ENCODE measurements around the gene DOCK11.

DOCK11 gene

DNA sequence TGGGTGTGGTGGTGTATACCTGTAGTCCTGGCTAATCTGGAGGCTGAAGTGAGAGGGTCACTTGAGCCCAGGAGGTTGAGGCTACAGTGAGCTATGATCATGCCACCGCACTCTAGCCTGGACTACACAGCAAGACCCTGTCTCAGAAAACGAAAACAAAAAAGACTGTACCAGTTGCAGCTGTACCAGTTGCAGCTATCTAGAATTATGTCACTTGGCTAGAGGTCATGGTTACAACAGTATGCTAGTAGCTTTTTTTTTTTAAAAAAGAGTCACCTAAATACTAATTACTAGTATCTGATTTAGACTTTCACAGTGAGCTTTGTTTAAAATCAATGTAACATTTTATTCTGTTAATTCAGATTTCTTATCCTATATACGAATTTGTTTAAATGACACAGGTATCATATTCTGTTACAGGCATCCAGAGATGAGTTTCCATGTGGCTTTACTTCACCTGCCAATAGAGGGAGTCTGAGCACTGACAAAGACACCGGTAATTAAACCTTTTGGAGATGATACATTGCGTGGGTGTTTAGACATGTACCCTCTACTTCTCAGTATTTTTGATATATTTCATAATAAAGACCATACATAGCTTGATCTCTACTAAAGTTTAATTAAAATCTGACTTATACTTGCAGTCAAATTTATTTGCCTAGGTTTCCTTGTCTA lies 131.6 kb downstream of the DOCK11 start:
- Histone ChIP-seq H3K9me3 (ENCODE audit: control insufficient read depth, insufficient read depth, low read length) (no peaks in the 10 kb centered on the region), H3K4me1 (ENCODE audit: insufficient read depth, low read length) (no peaks in the 10 kb centered on the region), H3K9ac (ENCODE audit: low read depth, low read length) (no peak overlapping the region), H3K36me3 (ENCODE audit: insufficient read depth, low read length) (no peaks in the 10 kb centered on the region; the same call in 1 of the 2 replicates)

DNA sequence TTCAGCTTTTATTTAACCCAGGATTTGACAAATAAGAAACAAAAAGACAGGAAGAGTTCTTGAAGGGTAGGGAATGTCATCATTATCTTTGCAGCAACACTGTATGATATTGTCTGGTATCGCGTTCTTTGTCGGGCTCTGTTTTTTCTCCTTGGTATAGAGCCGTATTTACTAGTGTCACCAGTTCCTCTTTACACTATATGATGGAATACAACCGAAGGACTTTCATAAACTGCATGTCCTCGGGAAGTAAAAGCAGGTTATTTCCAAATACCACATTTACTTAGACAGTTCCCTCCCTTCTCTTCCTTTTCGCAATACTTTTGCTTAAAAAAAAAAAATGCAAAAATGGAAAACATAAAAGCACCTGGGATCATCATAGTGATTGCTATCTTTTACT lies 135.2 kb downstream of the DOCK11 start:
- Histone ChIP-seq H3K4me1 (ENCODE audit: insufficient read depth, low read length) (peaks cover 7% of the 10 kb centered on the region), H3K36me3 (ENCODE audit: insufficient read depth, low read length) (no peaks in the 10 kb centered on the region; the same call in 1 of the 2 replicates), H3K9me3 (ENCODE audit: control insufficient read depth, insufficient read depth, low read length) (no peaks in the 10 kb centered on the region), H3K9ac (ENCODE audit: low read depth, low read length) (no peak overlapping the region)

DNA sequence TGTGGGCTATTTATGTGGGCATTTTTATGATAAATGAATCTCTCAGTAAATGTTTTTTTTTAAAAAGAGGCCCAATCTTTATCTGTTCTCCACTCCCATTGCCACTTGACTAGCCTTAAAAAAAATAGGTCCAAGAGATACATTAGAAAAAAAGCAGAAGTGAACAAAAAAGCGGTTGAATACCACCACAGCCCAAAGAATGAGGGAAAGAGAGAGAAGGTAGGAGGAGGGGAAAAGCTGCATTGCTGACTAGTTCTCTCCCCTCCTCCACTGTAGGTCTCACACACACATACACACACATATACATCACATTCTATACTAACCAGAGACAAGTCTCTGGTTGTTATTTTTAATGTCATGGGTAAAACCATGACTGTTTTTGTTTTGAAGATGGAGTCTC lies 136.0 kb downstream of the DOCK11 start:
- Histone ChIP-seq H3K4me1 (ENCODE audit: insufficient read depth, low read length) (peaks cover 7% of the 10 kb centered on the region), H3K9me3 (ENCODE audit: control insufficient read depth, insufficient read depth, low read length) (no peaks in the 10 kb centered on the region), H3K36me3 (ENCODE audit: insufficient read depth, low read length) (no peaks in the 10 kb centered on the region; the same call in 1 of the 2 replicates), H3K9ac (ENCODE audit: low read depth, low read length) (no peak overlapping the region)

DNA sequence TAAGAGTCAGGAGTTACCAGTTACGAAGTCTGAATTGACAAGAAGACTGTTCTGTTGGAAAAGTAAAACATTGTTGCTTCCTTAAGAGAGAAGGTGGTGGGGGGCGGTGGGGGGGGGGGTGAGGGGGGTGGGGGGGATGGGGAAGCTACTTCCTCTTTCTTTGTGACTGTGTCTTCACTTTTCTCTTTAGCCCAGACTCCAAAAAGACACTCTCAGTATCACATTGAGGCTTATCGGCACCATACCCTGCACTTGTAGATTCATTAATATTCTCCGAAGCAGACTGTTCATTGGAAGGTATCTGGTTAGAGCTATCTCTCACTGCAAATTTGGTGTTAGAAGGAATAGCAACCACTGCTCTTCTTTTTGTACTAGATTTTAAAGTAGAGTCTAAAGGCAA lies 137.2 kb downstream of the DOCK11 start:
- Histone ChIP-seq H3K9me3 (ENCODE audit: control insufficient read depth, insufficient read depth, low read length) (no peaks in the 10 kb centered on the region), H3K36me3 (ENCODE audit: insufficient read depth, low read length) (no peaks in the 10 kb centered on the region; the same call in 1 of the 2 replicates), H3K9ac (ENCODE audit: low read depth, low read length) (peak overlapping the region; percentile 11; the same call in 1 of the 2 replicates)

DNA sequence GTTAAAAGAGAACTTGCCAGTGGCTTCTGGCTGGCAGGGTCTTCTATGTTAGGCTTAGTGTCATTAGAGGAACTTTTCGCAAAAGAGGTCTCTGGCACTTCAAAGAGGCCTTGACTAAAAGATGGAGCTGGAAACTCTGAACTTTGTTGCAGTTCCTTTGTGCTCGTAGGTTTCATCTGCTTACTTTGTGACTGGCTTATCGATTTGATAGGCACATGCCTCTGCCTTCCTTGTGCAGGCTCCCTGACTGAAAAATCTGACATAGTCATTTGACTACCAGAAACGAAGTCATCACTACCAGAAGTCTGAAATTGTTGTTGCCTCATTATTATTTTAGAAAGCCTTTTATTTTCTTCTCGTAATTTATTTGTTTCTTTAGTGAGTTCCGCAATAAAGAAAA lies 137.9 kb downstream of the DOCK11 start:
- peaks cover 7% of the 10 kb centered on the region for H3K4me1 ChIP-seq (ENCODE audit: insufficient read depth, low read length)
- no peak overlapping the region for H3K9ac ChIP-seq (ENCODE audit: low read depth, low read length)
- no peaks in the 10 kb centered on the region for H3K9me3 ChIP-seq (ENCODE audit: control insufficient read depth, insufficient read depth, low read length)
- no peaks in the 10 kb centered on the region; the same call in 1 of the 2 replicates for H3K36me3 ChIP-seq (ENCODE audit: insufficient read depth, low read length)

More for the DNA sequence above, 137.2 kb downstream of the DOCK11 start:
- H3K4me1 ChIP-seq (ENCODE audit: insufficient read depth, low read length), result peaks cover 7% of the 10 kb centered on the region

DNA sequence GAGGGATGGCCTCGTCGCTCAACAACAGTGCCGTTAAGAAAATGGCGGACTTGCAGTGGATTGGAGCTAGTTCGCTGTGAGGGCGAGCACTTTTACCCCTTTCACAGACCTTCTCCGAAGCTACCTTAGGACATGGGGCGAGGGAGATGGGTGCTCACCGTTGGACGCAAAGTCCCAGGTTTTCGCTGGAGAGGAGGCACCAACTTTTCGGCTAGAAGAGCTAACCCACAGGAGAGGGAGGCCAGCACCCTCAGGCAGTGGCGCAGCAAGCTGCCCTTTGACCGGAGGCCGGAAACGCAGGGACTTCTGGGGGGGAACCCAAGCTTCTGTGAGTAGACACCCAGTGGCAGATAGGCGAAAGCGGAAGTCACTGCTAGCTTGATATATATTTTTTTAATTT lies 138.7 kb downstream of the DOCK11 start:
- H3K36me3 ChIP-seq (ENCODE audit: insufficient read depth, low read length), result no peaks in the 10 kb centered on the region
- no peak overlapping the region for H3K9ac ChIP-seq (ENCODE audit: low read depth, low read length)
- H3K9me3 ChIP-seq (ENCODE audit: control insufficient read depth, insufficient read depth, low read length), result no peaks in the 10 kb centered on the region
- peaks cover 7% of the 10 kb centered on the region for H3K4me1 ChIP-seq (ENCODE audit: insufficient read depth, low read length)

DNA sequence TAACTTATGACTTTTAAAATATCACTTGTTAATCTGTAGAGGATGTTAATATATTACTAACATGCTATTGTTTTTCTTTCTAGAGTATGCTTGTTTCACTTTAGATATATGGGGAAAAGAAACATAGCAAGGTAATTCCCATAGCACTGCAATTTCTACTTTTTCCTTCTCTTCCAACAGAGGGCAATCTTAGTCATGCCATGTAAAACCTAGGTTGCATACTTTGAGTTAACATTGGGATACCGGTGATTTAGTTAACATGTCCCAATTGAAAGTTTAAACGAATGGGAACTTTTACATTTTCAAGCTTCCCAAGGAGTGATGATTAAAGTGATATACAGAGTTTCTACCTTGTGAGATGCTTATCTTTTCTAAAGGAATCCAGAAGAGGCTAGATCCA lies 142.4 kb downstream of the DOCK11 start:
- no peaks in the 10 kb centered on the region for H3K9me3 ChIP-seq (ENCODE audit: control insufficient read depth, insufficient read depth, low read length)
- peaks cover 6% of the 10 kb centered on the region for H3K4me1 ChIP-seq (ENCODE audit: insufficient read depth, low read length)
- H3K9ac ChIP-seq (ENCODE audit: low read depth, low read length), result no peak overlapping the region
- no peaks in the 10 kb centered on the region for H3K36me3 ChIP-seq (ENCODE audit: insufficient read depth, low read length)

DNA sequence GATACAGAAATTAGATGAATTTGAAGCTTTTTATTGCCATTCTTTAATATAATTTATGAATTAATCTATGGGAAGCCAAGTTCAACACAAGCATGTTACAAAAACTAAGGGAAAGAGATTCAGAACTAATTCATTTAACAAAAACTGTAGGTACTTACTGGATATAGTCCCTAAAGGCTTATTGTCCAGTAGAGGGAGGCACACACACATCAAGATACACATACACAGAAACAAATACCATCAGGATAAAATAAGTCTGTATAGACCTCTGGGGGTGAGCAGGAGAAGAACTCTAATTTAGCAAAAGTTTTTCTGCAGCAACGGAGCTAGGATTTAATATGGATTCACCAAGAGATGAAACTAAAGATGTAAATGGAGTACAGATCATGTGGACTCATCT lies 148.8 kb downstream of the DOCK11 start:
- Histone ChIP-seq H3K4me1 (ENCODE audit: insufficient read depth, low read length) (no peaks in the 10 kb centered on the region), H3K9me3 (ENCODE audit: control insufficient read depth, insufficient read depth, low read length) (no peaks in the 10 kb centered on the region), H3K9ac (ENCODE audit: low read depth, low read length) (no peak overlapping the region), H3K36me3 (ENCODE audit: insufficient read depth, low read length) (no peaks in the 10 kb centered on the region)

DNA sequence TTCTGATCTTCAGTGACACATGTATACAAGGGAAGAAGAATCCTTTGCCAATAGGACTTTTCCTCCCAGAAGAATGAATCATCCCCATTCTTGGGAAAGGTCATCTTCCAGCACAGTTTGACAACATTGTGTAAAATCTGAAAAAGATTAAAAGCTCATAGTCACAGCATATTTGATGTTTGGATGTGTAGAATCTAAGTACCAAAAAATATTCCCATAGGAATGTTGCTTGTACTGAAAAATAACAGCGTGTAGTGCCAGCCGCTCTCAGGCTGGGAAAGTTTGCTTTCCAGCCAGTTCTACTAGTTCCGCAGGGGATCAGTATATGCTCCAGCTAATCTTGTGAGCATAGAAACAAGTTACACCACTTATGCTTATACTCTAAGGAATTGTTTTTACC lies 157.1 kb downstream of the DOCK11 start:
- Histone ChIP-seq H3K9ac (ENCODE audit: low read depth, low read length) (no peak overlapping the region), H3K36me3 (ENCODE audit: insufficient read depth, low read length) (no peaks in the 10 kb centered on the region), H3K4me1 (ENCODE audit: insufficient read depth, low read length) (no peaks in the 10 kb centered on the region), H3K9me3 (ENCODE audit: control insufficient read depth, insufficient read depth, low read length) (no peaks in the 10 kb centered on the region)

DNA sequence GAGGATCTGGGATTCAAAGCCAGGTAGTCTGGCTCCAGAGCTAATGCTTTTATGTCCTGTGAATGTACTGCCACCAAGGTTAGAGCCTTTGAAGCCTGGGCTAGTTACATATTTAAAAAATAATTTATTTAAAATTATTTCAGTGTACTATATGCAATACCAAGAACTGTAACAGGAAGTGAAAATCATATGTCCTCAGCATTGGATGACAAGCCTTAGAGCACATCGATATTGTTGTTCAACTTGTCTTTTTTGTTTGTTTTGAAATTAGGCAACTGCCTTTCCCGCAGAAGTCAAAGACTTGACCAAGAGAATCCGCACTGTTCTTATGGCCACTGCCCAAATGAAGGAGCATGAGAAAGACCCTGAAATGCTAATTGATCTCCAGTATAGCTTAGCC lies 158.7 kb downstream of the DOCK11 start:
- Histone ChIP-seq H3K4me1 (ENCODE audit: insufficient read depth, low read length) (0 out of 2 replicates have a peak, but pooled peaks cover 5% of the 10 kb centered on the region), H3K36me3 (ENCODE audit: insufficient read depth, low read length) (no peaks in the 10 kb centered on the region), H3K9me3 (ENCODE audit: control insufficient read depth, insufficient read depth, low read length) (no peaks in the 10 kb centered on the region), H3K9ac (ENCODE audit: low read depth, low read length) (no peak overlapping the region)

DNA sequence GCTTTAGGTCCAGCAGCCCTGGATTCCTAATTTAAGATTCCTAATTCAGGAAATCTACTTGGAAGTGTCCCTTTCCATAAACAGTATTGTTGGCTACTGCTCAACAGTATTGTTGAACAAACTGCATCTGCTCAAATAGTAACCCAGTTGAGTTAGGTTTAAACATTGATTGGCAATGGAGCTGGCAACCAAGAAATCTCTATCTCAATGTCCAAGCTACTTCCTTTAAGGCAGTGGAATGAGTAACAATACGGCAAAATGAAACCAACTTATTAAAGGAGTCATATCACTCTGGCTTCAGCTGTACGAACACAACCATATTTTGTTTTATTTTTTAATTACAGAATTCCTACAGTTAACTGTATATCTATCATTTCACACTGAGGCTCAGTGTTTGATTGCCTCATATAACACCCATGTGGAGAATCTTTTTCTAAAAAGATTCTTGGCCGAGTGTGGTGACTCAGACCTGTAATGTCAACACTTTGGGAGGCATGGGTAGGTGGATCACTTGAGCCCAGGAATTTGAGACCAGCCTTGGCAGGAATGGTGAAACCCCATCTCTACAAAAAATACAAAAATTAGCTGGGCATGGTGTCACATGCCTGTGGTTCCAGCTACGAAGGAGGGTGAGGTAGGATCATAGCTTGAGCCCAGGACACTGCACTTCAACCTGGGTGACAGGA lies 160.1 kb downstream of the DOCK11 start:
- H3K4me1 ChIP-seq (ENCODE audit: insufficient read depth, low read length), result 0 out of 2 replicates have a peak, but pooled peaks cover 5% of the 10 kb centered on the region
- H3K36me3 ChIP-seq (ENCODE audit: insufficient read depth, low read length), result no peaks in the 10 kb centered on the region
- no peak overlapping the region for H3K9ac ChIP-seq (ENCODE audit: low read depth, low read length)
- no peaks in the 10 kb centered on the region for H3K9me3 ChIP-seq (ENCODE audit: control insufficient read depth, insufficient read depth, low read length)

DNA sequence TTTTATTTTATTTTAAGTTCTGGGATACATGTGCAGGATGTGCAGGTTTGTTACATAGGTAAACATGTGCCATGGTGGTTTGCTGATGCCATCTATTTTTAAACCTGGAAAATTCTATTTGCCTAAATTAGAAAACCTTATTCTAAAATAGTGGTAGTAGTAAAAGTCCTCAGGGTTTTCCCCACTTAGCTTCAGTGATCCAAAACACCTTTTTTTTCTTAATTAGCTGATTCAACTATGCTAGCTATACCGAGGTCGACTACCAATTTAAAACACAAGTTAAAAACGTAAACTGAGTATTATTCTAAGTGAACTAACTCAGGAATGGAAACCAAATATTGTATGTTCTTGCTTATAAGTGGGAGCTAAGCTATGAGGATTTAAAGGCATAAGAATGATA lies 161.8 kb downstream of the DOCK11 start:
- no peaks in the 10 kb centered on the region for H3K9me3 ChIP-seq (ENCODE audit: control insufficient read depth, insufficient read depth, low read length)
- H3K36me3 ChIP-seq (ENCODE audit: insufficient read depth, low read length), result no peaks in the 10 kb centered on the region
- H3K4me1 ChIP-seq (ENCODE audit: insufficient read depth, low read length), result 0 out of 2 replicates have a peak, but pooled peaks cover 5% of the 10 kb centered on the region
- no peak overlapping the region for H3K9ac ChIP-seq (ENCODE audit: low read depth, low read length)

DNA sequence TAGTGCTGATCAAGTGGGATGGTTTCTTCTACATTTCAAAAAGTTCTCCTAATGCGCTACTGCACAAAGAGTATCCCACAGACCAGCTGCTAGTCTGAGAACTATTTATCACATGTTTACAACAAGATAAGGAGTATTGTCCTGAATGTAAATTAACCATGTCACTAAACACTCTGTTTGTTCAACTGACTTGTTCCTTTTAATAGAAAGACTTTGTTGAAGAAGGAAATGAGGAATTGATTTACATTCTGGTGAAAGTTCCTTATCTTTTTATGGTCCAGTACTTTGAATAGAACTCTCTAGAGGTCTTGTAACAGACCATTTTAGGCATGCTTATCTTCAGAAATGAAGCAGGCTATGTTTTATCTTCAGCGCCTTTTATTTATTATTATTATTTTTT lies 164.5 kb downstream of the DOCK11 start:
- H3K36me3 ChIP-seq (ENCODE audit: insufficient read depth, low read length), result no peaks in the 10 kb centered on the region
- no peaks in the 10 kb centered on the region for H3K9me3 ChIP-seq (ENCODE audit: control insufficient read depth, insufficient read depth, low read length)
- 0 out of 2 replicates have a peak, but pooled peaks cover 5% of the 10 kb centered on the region for H3K4me1 ChIP-seq (ENCODE audit: insufficient read depth, low read length)
- no peak overlapping the region for H3K9ac ChIP-seq (ENCODE audit: low read depth, low read length)

DNA sequence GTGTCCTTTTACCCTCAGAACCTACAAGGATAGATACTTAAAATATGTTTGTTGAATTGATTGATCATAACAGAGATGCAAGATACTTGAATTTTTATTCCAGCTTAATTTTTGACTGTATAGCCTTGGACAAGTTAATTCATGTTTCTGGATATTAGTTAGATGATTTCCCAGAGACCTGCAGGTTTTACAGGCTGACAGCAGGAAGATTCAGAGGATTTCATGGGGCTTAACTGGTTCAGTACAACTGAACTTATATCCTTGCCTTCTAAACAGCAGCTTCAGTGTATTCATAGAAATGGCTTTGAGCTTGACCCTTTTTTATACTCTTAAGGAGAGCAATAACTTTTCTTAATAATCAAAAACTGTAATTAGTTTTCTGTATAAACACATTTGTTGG lies 169.6 kb downstream of the DOCK11 start:
- Histone ChIP-seq H3K4me1 (ENCODE audit: insufficient read depth, low read length) (no peaks in the 10 kb centered on the region; the same call in 1 of the 2 replicates), H3K9ac (ENCODE audit: low read depth, low read length) (no peak overlapping the region), H3K9me3 (ENCODE audit: control insufficient read depth, insufficient read depth, low read length) (no peaks in the 10 kb centered on the region), H3K36me3 (ENCODE audit: insufficient read depth, low read length) (no peaks in the 10 kb centered on the region)

DNA sequence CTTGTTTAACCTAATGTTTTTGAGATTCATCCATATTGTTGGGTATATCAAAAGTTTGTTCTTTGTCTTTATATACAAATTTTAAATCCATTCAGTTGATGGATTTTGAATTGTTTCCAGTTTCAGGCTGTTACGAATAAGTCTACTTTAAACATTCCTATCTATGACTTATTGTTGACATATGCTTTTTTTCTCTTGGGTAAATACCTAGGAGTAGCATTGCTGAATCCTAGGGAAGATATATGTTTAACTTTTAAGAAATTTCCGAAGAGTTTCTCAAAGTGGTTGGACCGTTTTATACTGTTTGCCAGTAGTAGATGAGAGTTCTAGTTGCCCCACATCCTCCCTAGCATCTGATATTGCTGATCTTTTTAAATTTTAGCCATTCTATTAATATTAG lies 170.9 kb downstream of the DOCK11 start:
- Histone ChIP-seq H3K4me1 (ENCODE audit: insufficient read depth, low read length) (no peaks in the 10 kb centered on the region; the same call in 1 of the 2 replicates), H3K36me3 (ENCODE audit: insufficient read depth, low read length) (no peaks in the 10 kb centered on the region), H3K9ac (ENCODE audit: low read depth, low read length) (no peak overlapping the region), H3K9me3 (ENCODE audit: control insufficient read depth, insufficient read depth, low read length) (no peaks in the 10 kb centered on the region)
